Ishikawa (cell line): Measurements from ENCODE around the gene UBE2H.

Source experiments
- CREB1 ChIP-seq: IDR thresholded peaks from 2 replicates; pipeline ENCODE4 v1.6.1; 2012; ENCODE audit warnings: low read depth
- EGR1 ChIP-seq: IDR thresholded peaks from 2 replicates; pipeline ENCODE4 v1.6.1; 2012
- EP300 ChIP-seq: IDR thresholded peaks from 2 replicates; pipeline ENCODE4 v1.6.1; 2012; ENCODE audit warnings: borderline replicate concordance
- FOXM1 ChIP-seq: IDR thresholded peaks from 2 replicates; pipeline ENCODE4 v1.6.1; 2012; ENCODE audit warnings: low read depth, borderline replicate concordance
- NFIC ChIP-seq: IDR thresholded peaks from 2 replicates; pipeline ENCODE4 v1.6.1; 2012
- RAD21 ChIP-seq: IDR thresholded peaks from 2 replicates; pipeline ENCODE4 v1.6.1; 2012; ENCODE audit warnings: low read depth
- REST ChIP-seq: IDR thresholded peaks from 2 replicates; pipeline ENCODE4 v1.6.1; 2012; ENCODE audit warnings: low read depth, mild to moderate bottlenecking
- TAF1 ChIP-seq: IDR thresholded peaks from 2 replicates; pipeline ENCODE4 v1.6.1; 2012; ENCODE audit warnings: low read depth, mild to moderate bottlenecking

DNA sequence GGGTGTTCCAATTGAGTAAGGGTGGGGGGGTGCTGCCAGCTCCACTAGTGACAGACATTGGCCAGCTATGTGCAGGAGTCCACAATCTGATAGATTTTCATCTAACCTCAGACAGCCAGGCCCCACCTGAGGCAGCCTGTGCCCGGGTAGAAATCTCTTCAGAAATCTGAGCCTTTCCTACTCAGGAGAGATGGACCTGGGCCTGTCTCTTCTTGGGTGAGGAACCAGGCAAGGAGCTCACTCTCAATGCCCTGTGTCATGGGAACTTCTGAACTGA is 86.9 kb downstream of the UBE2H start:
- TF ChIP-seq RAD21 (no peak), TAF1 (no peak), REST (no peak), NFIC (no peak), CREB1 (no peak), FOXM1 (no peak), EP300 (no peak), EGR1 (no peak)
